CD4-positive, alpha-beta T cell (primary cell): ENCODE results near the gene VPS13D. TPM values are rescaled to one million over a fixed set of nuclear protein-coding genes. Genes with fewer than 3 reads are reported as not detected.

Experiments
- ATAC-seq: fragments of 200-7000 bp; cut with Tn5 transposase; one replicate; pipeline ENCODE4 v1.10.0; 2022; ENCODE audit warnings: mild to moderate bottlenecking; ENCODE audit not compliant: poor library complexity
- CTCF ChIA-PET: fragments of 350-600 bp; sonication (Branson Sonifier 250); formaldehyde crosslinking; loops from one replicate; lab custom pipeline; 2021; ENCODE audit warnings: antibody characterized with exemption, inconsistent platforms; lab: Charles Lee
- POLR2A ChIA-PET: fragments of 350-600 bp; sonication (Branson Sonifier 250); formaldehyde crosslinking; loops from one replicate; lab custom pipeline; 2021; ENCODE audit warnings: antibody characterized with exemption, inconsistent platforms; lab: Charles Lee
- DNase-seq, 14 experiments: peaks; one replicate each; pipeline ENCODE4 v3.0.0-alpha.2; 2013 to 2020; ENCODE audit warnings: mixed read lengths in 2 of 14
- H3K27ac ChIP-seq, 2 donors: one replicate each; pipeline versions ENCODE4 v1.5.1 to v1.7.0; 2013; ENCODE audit warnings: low read length in 2 of 2, low read depth in 1 of 2, mild to moderate bottlenecking in 1 of 2
- H3K27me3 ChIP-seq, 2 experiments: 1 replicate in 1 of 2; 2 replicates in 1 of 2; pipeline versions ENCODE4 v1.6.1 to v1.7.0; 2013; ENCODE audit warnings: low read length in 2 of 2, control low read depth in 1 of 2, mild to moderate bottlenecking in 1 of 2, moderate library complexity in 1 of 2; ENCODE audit not compliant: insufficient read depth in 2 of 2, control insufficient read depth in 1 of 2
- H3K36me3 ChIP-seq: one replicate; pipeline ENCODE4 v1.6.1; 2013; ENCODE audit warnings: low read length, control low read depth; ENCODE audit not compliant: insufficient read depth
- H3K4me1 ChIP-seq: one replicate; pipeline ENCODE4 v1.6.1; 2013; ENCODE audit warnings: low read length, control low read depth; ENCODE audit not compliant: insufficient read depth
- H3K4me3 ChIP-seq: one replicate; pipeline ENCODE4 v1.5.1; 2013; ENCODE audit warnings: mild to moderate bottlenecking, low read length, moderate library complexity
- H3K9me3 ChIP-seq, 2 experiments: 1 replicate in 1 of 2; 2 replicates in 1 of 2; pipeline versions ENCODE4 v1.6.1 to v1.7.0; 2013; ENCODE audit warnings: low read length in 2 of 2, mild to moderate bottlenecking in 2 of 2, control low read depth in 1 of 2, moderate library complexity in 1 of 2; ENCODE audit not compliant: control insufficient read depth in 1 of 2, insufficient read depth in 1 of 2
- H3K27ac Mint-ChIP-seq: one replicate; pipeline ENCODE4 v1.8.0; 2020; ENCODE audit warnings: mixed read lengths
- H3K27me3 Mint-ChIP-seq: one replicate; pipeline ENCODE4 v1.8.0; 2021; ENCODE audit warnings: mixed read lengths
- H3K36me3 Mint-ChIP-seq: one replicate; pipeline ENCODE4 v1.8.0; 2021; ENCODE audit warnings: low read depth, mixed read lengths
- H3K4me1 Mint-ChIP-seq: one replicate; pipeline ENCODE4 v1.8.0; 2021; ENCODE audit warnings: low read depth, mixed read lengths
- H3K4me3 Mint-ChIP-seq: one replicate; pipeline ENCODE4 v1.8.0; 2020; ENCODE audit warnings: mild to moderate bottlenecking, mixed read lengths
- H3K9me3 Mint-ChIP-seq: one replicate; pipeline ENCODE4 v1.8.0; 2020; ENCODE audit warnings: mixed read lengths
- intact Hi-C, 2 experiments: fragments of 100-400 bp; cut with DNase I in 1 of 2; cut with micrococcal nuclease in 1 of 2; formaldehyde crosslinking; loops; one replicate each; pipeline versions ENCODE4 v1.15.1 to v1.9.0; 2023 to 2025; cut with DNase I, micrococcal nuclease
- total RNA-seq, 174 experiments: library from RNA in 2 of 174; stranded (reverse) in 2 of 174; gene quantifications; one replicate each; pipeline ENCODE4 v1.2.3 and lab custom pipeline; 2021 to 2026
- TF ChIP-seq, protein P1 (sequence below): fragments of 200-600 bp; IDR thresholded peaks from one replicate; pipeline ENCODE4 v1.8.0; 2022; ENCODE audit warnings: antibody characterized with exemption, mild to moderate bottlenecking

VPS13D gene
- total RNA-seq, 2 experiments from 2014 or later: 63.0 to 67.3 TPM

DNA sequence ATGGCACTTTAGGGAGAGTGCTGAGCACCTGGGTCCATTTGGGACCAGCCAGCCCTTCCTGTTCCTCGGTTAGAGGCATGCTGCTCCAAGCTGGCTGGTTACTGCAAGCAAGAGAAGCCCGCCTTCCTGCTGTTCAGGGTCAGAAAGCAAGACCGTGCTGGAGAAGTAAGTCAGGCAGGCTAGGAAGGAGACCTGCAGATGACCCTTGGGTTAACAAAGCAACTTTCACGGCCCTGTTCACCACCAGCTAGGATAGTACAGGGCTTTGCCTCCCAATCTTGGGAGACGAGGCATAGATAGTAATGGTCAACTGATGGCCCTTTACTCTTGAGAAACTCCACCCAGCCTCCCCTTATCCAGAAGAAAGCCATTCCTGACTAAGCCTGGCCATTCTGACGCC lies 252.1 kb downstream of the VPS13D start:
- peaks cover 56% of the 10 kb centered on the region for H3K4me1 Mint-ChIP-seq
- Histone ChIP-seq H3K4me1 (peaks cover 39% of the 10 kb centered on the region), H3K4me3 (no peak overlapping the region), H3K27me3 (no peaks in the 10 kb centered on the region), H3K27ac (no peak overlapping the region), H3K9me3 (no peaks in the 10 kb centered on the region), H3K36me3 (peaks cover 20% of the 10 kb centered on the region)
- no peak overlapping the region for H3K4me3 Mint-ChIP-seq
- no peaks in the 10 kb centered on the region for H3K27me3 Mint-ChIP-seq
- TF ChIP-seq, protein P1, sequence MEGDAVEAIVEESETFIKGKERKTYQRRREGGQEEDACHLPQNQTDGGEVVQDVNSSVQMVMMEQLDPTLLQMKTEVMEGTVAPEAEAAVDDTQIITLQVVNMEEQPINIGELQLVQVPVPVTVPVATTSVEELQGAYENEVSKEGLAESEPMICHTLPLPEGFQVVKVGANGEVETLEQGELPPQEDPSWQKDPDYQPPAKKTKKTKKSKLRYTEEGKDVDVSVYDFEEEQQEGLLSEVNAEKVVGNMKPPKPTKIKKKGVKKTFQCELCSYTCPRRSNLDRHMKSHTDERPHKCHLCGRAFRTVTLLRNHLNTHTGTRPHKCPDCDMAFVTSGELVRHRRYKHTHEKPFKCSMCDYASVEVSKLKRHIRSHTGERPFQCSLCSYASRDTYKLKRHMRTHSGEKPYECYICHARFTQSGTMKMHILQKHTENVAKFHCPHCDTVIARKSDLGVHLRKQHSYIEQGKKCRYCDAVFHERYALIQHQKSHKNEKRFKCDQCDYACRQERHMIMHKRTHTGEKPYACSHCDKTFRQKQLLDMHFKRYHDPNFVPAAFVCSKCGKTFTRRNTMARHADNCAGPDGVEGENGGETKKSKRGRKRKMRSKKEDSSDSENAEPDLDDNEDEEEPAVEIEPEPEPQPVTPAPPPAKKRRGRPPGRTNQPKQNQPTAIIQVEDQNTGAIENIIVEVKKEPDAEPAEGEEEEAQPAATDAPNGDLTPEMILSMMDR: no peak
- H3K9me3 Mint-ChIP-seq: no peaks in the 10 kb centered on the region
- intact Hi-C loops: no loop called here
- ATAC-seq: no peak
- no peak for DNase-seq
- POLR2A ChIA-PET: interaction anchor here (1.6 kb wide), 1 partner anchor 28 kb away, joined by 5 read pairs; no protein-coding TSS in a partner anchor
- H3K27ac Mint-ChIP-seq: peak overlapping the region; percentile 88
- CTCF ChIA-PET: no interaction called here
- H3K36me3 Mint-ChIP-seq: peaks cover 34% of the 10 kb centered on the region

DNA sequence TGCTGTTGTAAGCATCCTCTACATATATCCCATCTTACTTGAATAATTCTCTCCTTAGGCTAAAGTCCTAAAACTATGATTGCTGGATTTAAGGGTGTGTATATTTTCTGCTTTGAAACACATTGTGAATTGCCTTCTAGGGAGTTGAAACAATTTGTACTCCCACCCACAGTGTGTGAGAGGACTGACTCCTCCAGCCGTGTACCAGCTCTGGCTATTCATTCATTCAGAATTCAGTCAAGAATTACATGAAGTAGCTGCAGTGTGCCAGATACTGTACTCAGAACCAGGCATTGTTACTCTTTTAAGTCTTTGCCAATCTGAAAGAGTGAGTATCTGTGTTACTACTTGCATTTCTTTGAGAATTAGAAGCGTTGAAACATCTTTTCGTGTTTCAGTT lies 253.2 kb downstream of the VPS13D start:
- TF ChIP-seq, protein P1: no peak
- Mint-ChIP-seq H3K4me1 (peaks cover 50% of the 10 kb centered on the region), H3K9me3 (no peaks in the 10 kb centered on the region), H3K36me3 (peaks cover 40% of the 10 kb centered on the region), H3K27ac (no peak overlapping the region), H3K4me3 (no peak overlapping the region), H3K27me3 (no peaks in the 10 kb centered on the region)
- POLR2A ChIA-PET: interaction anchor here (1.6 kb wide), 1 partner anchor 27 kb away, joined by 5 read pairs; no protein-coding TSS in a partner anchor
- no peak overlapping the region for H3K4me3 ChIP-seq
- H3K9me3 ChIP-seq: no peaks in the 10 kb centered on the region
- peaks cover 35% of the 10 kb centered on the region for H3K4me1 ChIP-seq
- no peaks in the 10 kb centered on the region for H3K27me3 ChIP-seq
- peaks cover 20% of the 10 kb centered on the region for H3K36me3 ChIP-seq
- CTCF ChIA-PET: no interaction called here
- no peak for ATAC-seq
- DNase-seq: no peak
- no peak overlapping the region for H3K27ac ChIP-seq
- intact Hi-C loops: no loop called here

DNA sequence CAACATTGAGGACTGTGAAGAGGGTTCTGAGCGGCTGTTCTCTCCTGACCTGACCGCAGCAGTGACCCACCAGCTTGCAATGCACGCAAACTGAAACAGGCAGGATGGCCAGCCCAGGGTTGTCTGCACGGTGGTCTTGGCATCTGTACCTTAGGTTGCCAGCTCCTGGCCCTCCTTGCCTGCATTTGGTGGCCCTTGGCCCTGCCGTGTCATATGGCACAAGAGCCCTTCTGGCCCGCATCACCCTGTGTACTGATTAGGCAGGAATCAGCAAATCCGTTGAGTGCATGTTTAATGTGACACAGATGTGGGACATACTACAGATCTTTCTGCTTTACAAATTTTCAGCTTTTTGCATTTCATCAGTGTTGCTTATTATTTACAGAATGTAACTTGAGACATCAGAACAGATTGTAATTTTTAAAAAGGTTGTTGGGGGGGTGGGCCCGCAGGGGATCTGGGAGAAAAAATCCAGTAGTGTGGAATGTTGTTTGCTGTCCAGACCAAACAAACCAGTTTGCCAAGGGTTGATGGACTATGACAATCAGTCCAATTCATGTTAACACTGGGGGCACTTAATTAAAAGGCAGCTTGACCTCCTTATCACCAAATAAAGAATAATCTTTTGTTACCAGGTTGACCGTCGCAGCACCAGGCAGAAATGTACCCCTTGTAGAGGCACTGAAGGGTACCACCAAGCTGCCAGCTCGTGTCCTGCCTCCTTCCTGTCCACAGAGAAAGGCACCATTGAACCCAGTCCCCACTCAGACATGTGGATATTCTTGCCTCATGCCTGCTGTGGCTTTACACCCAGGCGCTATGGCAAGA lies 255.6 kb downstream of the VPS13D start:
- CTCF ChIA-PET: no interaction called here
- TF ChIP-seq, protein P1: no peak
- POLR2A ChIA-PET: interaction anchor here (1.2 kb wide), 1 partner anchor 134 kb away, joined by 3 read pairs; no protein-coding TSS in a partner anchor
- H3K27ac Mint-ChIP-seq: no peak overlapping the region
- H3K9me3 Mint-ChIP-seq: no peaks in the 10 kb centered on the region
- no peak for DNase-seq
- no peak overlapping the region for H3K4me3 ChIP-seq
- intact Hi-C loops: no loop called here
- peaks cover 55% of the 10 kb centered on the region for H3K36me3 Mint-ChIP-seq
- H3K4me1 ChIP-seq: peaks cover 12% of the 10 kb centered on the region
- no peaks in the 10 kb centered on the region for H3K9me3 ChIP-seq
- peaks cover 20% of the 10 kb centered on the region for H3K36me3 ChIP-seq
- no peaks in the 10 kb centered on the region for H3K27me3 Mint-ChIP-seq
- H3K4me1 Mint-ChIP-seq: peaks cover 26% of the 10 kb centered on the region
- no peak for ATAC-seq
- no peak overlapping the region for H3K4me3 Mint-ChIP-seq
- H3K27ac ChIP-seq: no peak overlapping the region
- no peaks in the 10 kb centered on the region for H3K27me3 ChIP-seq
